BE2C (cell line): ENCODE data around the gene HOPX.

Experiments
- DNase-seq: peaks from one replicate; pipeline ENCODE4 v3.0.0-alpha.2; 2020
- H3K27me3 ChIP-seq: fragments of 250-450 bp; sonication (Bioruptor Pico); 2 replicates; pipeline ENCODE4 v1.5.1; 2020; ENCODE audit warnings: mild to moderate bottlenecking
- H3K36me3 ChIP-seq: fragments of 250-450 bp; sonication (Bioruptor Pico); 2 replicates; pipeline ENCODE4 v1.5.1; 2020; ENCODE audit warnings: mild to moderate bottlenecking
- H3K4me1 ChIP-seq: fragments of 250-450 bp; sonication (Bioruptor Pico); 2 replicates; pipeline ENCODE4 v1.5.1; 2020
- H3K4me3 ChIP-seq: 2 replicates; pipeline ENCODE4 v1.5.1; 2011; ENCODE audit warnings: low read depth, low read length
- H3K9me3 ChIP-seq: fragments of 250-450 bp; sonication (Bioruptor Pico); 2 replicates; pipeline ENCODE4 v1.5.1; 2020
- CTCF ChIP-seq: IDR thresholded peaks from 2 replicates; pipeline ENCODE4 v1.5.1; 2012; ENCODE audit warnings: mild to moderate bottlenecking, low read depth, low read length

HOPX gene

GRCh38 chr4:56684320-56685050, 3.4 kb upstream of the HOPX start:
- no peaks in the 10 kb centered on the region for H3K9me3 ChIP-seq
- no peak overlapping the region for H3K4me3 ChIP-seq
- H3K36me3 ChIP-seq, result no peaks in the 10 kb centered on the region
- no peak for TF ChIP-seq CTCF
- no peak for DNase-seq
- no peaks in the 10 kb centered on the region for H3K4me1 ChIP-seq
- H3K27me3 ChIP-seq, result peaks cover 20% of the 10 kb centered on the region

- Histone ChIP-seq H3K36me3 (no peaks in the 10 kb centered on the region), H3K4me3 (no peak overlapping the region), H3K4me1 (no peaks in the 10 kb centered on the region), H3K9me3 (no peaks in the 10 kb centered on the region), H3K27me3 (peaks cover 20% of the 10 kb centered on the region)
- no peak for DNase-seq
- no peak for TF ChIP-seq CTCF
Measured at GRCh38 chr4:56683455-56683854, 2.4 kb upstream of the HOPX start.

GRCh38 chr4:56681853-56682525, 893 bp upstream of the HOPX start:
- Histone ChIP-seq H3K4me1 (no peaks in the 10 kb centered on the region), H3K4me3 (no peak overlapping the region), H3K36me3 (no peaks in the 10 kb centered on the region), H3K27me3 (peaks cover 20% of the 10 kb centered on the region), H3K9me3 (no peaks in the 10 kb centered on the region)
- no peak for TF ChIP-seq CTCF
- DNase-seq, result no peak

GRCh38 chr4:56680266-56680665, 830 bp downstream of the HOPX start:
- Histone ChIP-seq H3K4me3 (no peak overlapping the region), H3K4me1 (no peaks in the 10 kb centered on the region), H3K36me3 (no peaks in the 10 kb centered on the region), H3K9me3 (no peaks in the 10 kb centered on the region), H3K27me3 (peaks cover 20% of the 10 kb centered on the region)
- TF ChIP-seq CTCF, result no peak
- no peak for DNase-seq

GRCh38 chr4:56677711-56678110, 3.4 kb downstream of the HOPX start:
- TF ChIP-seq CTCF, result no peak
- no peak overlapping the region for H3K4me3 ChIP-seq
- DNase-seq, result no peak
- H3K27me3 ChIP-seq, result peaks cover 20% of the 10 kb centered on the region
- no peaks in the 10 kb centered on the region for H3K36me3 ChIP-seq
- H3K9me3 ChIP-seq, result no peaks in the 10 kb centered on the region
- H3K4me1 ChIP-seq, result no peaks in the 10 kb centered on the region

- no peak for DNase-seq
- no peaks in the 10 kb centered on the region for H3K27me3 ChIP-seq
- H3K9me3 ChIP-seq, result no peaks in the 10 kb centered on the region
- H3K36me3 ChIP-seq, result no peaks in the 10 kb centered on the region
- no peak overlapping the region for H3K4me3 ChIP-seq
- TF ChIP-seq CTCF, result no peak
- no peaks in the 10 kb centered on the region for H3K4me1 ChIP-seq
Measured at GRCh38 chr4:56674984-56675383, 6.1 kb downstream of the HOPX start.
